HG03565 (cell line): ENCODE data around the gene SPEM2.
"Not testable (repeated sequence)": the region's sequence is repeated elsewhere in the genome, so short reads cannot be mapped to it uniquely, and the experiment has no call there.

Source experiments
- ATAC-seq: cut with Tn5 transposase; IDR thresholded peaks from one replicate; pipeline ENCODE4 v1.9.1; 2021; ENCODE audit warnings: mild to moderate bottlenecking, moderate library complexity; ENCODE audit not compliant: unreplicated experiment

SPEM2 gene

DNA sequence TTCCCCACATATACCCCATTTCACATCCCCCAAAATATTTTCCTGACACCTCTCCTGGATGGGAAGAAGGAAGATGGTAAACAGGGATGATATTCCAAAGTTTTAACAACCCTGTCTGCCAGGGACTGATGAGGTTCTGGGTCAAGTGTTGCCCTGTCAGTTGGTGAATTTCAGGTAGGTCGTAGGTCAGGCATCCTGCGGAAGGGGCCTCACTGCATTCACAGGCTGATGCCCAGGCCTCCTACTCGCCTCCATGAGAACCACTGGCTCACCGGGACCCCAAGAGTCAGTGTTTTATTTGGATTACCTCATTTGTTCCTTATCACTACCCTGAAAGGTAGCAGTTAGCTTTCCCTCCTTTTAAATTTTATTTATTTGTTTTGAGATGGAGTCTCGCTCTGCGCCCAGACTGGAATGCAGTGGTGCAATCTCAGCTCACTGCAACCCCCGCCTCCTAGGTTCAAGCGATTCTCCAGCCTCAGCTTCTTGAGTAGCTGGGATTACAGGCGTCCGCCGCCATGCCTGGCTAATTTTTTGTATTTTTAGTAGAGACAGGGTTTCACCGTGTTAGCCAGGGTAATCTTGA lies 43.5 kb downstream of the SPEM2 start:
- no peak for ATAC-seq

DNA sequence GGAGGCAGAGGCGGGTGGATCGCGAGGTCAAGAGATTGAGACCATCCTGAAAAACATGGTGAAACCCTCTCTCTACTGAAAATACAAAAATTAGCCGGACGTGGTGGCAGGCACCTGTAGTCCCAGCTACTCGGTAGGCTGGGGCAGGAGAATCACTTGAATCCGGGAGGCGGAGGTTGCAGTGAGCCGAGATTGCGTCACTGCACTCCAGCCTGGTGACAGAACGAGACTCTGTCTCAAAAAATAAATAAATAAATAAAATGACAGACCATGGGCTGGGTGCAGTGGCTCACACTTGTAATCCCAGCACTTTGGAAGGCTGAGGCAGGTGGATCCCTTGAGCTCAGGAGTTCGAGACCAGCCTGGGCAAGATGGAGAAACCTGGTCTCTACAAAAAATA lies 44.4 kb downstream of the SPEM2 start:
- ATAC-seq, result not testable (repeated sequence)

DNA sequence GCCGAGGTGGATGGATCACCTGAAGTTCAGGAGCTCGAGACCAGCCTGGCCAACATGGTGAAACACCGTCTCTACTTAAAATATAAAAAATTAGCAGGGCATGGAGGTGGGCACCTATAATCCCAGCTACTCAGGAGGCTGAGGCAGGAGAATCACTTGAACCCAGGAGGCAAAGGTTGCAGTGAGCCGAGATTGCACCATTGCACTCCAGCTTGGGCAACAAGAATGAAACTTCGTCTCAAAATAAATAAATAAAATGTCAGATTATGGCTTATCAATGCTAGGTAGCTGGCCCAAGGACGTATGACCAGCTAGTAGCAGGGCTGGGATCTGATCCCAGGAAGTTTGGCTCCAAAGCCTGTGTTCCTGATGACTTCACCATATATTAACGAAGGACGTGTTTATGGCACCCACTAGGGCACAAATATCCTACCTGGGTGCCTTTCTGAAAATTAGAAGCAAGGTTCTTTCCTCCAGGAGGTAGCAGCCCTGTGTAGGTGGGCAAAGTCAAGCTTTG lies 45.1 kb downstream of the SPEM2 start:
- not testable (repeated sequence) for ATAC-seq

DNA sequence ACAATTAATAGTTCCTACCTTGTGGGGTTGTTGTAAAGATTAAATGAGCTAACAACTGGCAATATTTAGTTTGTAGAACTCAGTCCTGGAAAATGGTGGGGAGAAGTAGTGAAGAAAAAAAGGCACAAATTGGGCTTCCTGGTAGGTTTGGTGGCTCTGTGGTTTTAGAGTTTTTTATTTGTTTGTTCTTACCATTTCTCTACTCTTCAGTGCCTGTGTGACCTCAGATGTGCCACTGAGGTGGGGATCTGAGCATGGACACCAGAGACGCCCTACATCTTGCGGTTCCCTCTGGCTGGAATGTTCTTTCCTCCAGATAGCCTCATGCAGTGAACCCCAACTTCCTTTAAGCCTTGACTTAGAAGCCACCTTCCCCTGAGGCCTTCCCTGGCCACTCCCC lies 46.3 kb downstream of the SPEM2 start:
- ATAC-seq, result no peak

DNA sequence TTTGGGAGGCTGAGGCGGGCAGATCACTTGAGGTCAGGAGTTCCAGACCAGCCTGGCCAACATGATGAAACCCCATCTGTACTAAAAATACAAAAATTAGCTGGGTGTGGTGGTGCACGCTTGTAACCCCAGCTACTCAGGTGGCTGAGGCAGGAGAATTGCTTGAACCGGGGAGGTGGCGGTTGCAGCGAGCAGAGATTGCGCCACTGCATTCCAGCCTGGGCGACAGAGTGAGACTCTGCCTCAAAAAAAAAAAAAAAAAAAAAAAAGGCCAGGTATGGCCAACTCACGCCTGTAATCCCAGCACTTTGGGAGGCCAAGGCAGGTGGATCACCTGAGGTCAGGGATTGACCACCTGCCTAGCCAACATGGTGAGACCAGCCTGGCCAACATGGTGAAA lies 49.4 kb downstream of the SPEM2 start:
- not testable (repeated sequence) for ATAC-seq

- no peak for ATAC-seq
These were observed 50.5 kb downstream of the SPEM2 start for GRCh38 chr17:7475764-7476422.

DNA sequence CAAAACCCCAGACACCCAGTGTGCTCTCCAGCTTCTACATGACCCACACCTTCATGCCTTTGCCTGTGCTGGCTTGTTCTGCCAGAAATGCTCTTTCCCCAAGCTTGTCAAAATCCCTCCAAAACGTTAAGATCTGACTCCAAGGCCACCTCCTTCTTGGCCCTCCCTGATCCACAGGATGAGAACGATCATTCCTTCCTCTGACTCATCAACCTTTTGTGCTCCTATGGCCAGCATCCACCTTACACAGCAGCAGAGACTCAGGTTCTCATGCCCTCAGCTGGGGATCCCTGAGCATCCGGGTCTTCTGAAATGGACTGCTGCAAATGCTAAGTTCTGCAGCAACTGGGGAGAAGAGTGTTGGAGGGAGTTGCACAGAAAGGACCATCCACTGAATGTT lies 51.1 kb downstream of the SPEM2 start:
- ATAC-seq, result no peak

GRCh38 chr17:7476951-7477350 lies 51.5 kb downstream of the SPEM2 start:
- ATAC-seq, result no peak
